Measurements from ENCODE around the gene MCC. TPM values are rescaled to one million over a fixed set of nuclear protein-coding genes. Genes with fewer than 3 reads are reported as not detected.

MCC gene
- total and polyA plus RNA-seq, 2 experiments from 2014 or later = 3.4 to 8.8 TPM

DNA sequence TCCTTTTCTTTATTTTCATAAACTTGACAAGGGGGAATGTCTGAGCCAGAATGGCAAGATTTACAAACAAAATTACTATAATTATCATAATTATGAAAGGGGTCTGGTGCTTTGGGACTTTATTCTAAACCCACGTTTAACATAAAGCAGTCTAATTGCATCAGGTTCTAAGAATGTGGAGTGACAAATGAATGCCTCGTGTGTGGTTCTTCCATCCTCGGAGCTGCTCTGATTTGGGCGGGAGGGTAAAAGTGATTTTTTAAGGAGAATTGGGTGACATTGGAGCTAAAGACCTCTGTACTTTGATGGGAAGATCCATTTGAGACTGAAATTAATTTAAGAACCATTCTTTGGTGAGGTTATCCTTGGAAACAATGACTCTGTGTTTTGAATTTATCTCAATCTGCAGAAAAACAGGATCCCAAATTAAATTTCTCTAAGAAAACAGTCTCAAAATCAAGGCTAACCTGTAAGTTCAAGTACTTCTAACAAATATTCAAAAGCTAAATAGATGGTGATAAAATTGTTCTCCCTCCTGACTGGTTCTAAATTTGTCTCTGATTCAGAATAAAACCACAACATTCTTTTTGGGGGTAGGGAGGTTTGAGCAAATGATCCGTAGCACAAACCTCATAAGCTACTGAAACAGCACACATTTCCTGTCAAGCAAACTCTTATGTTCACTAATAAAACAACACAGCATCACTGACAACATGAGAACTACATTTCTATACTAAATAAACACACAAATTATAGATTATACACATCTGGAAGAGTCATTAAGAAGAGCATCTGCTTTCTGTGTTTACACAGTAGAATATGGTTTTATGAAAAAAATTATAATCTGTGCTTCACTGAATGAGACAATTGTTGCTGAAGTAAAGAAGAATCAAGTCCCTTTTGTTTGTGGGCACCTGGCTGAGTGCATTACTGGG, 426.1 kb downstream of the MCC start:
- 20 to 26% methylated on average over 5 of the region's 5 CpGs for WGBS, 2 experiments (ENCODE audit: low coverage in 1 of 2, low lambda C conversion rate in 2 of 2, missing lambda C conversion rate in 2 of 2)
- H3K9ac ChIP-seq = peak overlapping the region; percentile 23
- no peak for TF ChIP-seq EZH2phosphoT487 (IDR thresholded peaks at IDR 0.05; ENCODE audit: insufficient read depth, low read depth)
- TF ChIP-seq EZH2 (IDR thresholded peaks at IDR 0.05; ENCODE audit: insufficient read depth, poor library complexity, severe bottlenecking) = no peak
- H3K4me1 ChIP-seq (ENCODE audit: insufficient read depth) = peaks cover 28% of the 10 kb centered on the region
- no peaks in the 10 kb centered on the region for H3K9me3 ChIP-seq (ENCODE audit: low read depth)
- H3K27ac ChIP-seq = peak overlapping the region; percentile 10; the same call in 1 of the 2 replicates
- H3K9me2 ChIP-seq (ENCODE audit: insufficient read depth) = no peaks in the 10 kb centered on the region
- peak; percentile 77 for DNase-seq
- H3K27me3 ChIP-seq (replicated peaks; ENCODE audit: insufficient read depth) = no peaks in the 10 kb centered on the region
- in situ Hi-C loops (cut with MboI) = no loop called here
- H3K79me2 ChIP-seq (ENCODE audit: insufficient read depth) = no peaks in the 10 kb centered on the region
- H3K4me2 ChIP-seq (ENCODE audit: unreplicated experiment) = peak overlapping the region; percentile 55
- H3F3A ChIP-seq (ENCODE audit: insufficient read depth) = peaks cover 12% of the 10 kb centered on the region; the same call in 1 of the 2 replicates
- no peaks in the 10 kb centered on the region for H4K20me1 ChIP-seq (ENCODE audit: insufficient read depth)
- peak overlapping the region; percentile 9 for H3K4me3 ChIP-seq
- H2AFZ ChIP-seq = no peak overlapping the region
- H3K36me3 ChIP-seq (ENCODE audit: low read depth) = no peaks in the 10 kb centered on the region

DNA sequence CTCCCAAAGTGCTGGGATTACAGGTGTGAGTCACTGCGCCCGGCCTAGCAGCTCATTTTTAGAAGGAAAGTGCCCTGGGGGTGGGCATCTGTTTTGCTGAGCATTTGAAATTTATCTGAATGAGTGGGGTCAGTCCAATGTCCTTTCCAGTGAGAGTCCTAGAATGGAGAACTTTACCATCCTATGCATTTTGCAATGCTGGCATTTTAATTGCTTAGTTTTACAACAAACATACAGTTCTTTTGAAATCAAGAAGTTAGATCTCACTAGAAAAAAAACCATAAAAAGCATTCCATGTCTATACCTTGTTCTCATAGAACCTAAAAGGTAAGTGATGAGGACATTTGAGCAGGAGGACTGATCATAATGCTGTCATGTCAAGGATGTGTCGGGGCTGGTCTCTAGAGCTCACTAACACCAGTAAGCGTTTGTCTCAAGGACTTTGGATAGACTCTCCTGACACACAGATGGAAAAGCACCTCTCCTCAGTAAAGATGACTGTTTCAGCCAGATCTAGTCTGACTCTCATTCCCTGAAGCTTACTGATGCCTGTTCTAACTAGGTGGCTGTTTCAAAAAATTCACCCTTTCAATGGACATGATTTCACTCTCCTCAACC, 427.7 kb downstream of the MCC start:
- Histone ChIP-seq H3K36me3 (ENCODE audit: low read depth) (no peaks in the 10 kb centered on the region), H3F3A (ENCODE audit: insufficient read depth) (peaks cover 12% of the 10 kb centered on the region; the same call in 1 of the 2 replicates), H2AFZ (no peak overlapping the region), H3K4me1 (ENCODE audit: insufficient read depth) (peaks cover 28% of the 10 kb centered on the region), H3K4me3 (no peak overlapping the region), H3K27ac (no peak overlapping the region), H3K27me3 (replicated peaks; ENCODE audit: insufficient read depth) (no peaks in the 10 kb centered on the region), H3K79me2 (ENCODE audit: insufficient read depth) (no peaks in the 10 kb centered on the region), H3K4me2 (ENCODE audit: unreplicated experiment) (no peak overlapping the region), H4K20me1 (ENCODE audit: insufficient read depth) (no peaks in the 10 kb centered on the region), H3K9me2 (ENCODE audit: insufficient read depth) (no peaks in the 10 kb centered on the region), H3K9me3 (ENCODE audit: low read depth) (no peaks in the 10 kb centered on the region), H3K9ac (no peak overlapping the region)
- no peak for DNase-seq
- in situ Hi-C loops (cut with MboI) = no loop called here
- WGBS, 2 experiments (ENCODE audit: low coverage in 1 of 2, low lambda C conversion rate in 2 of 2, missing lambda C conversion rate in 2 of 2) = 95 to 98% methylated on average over 4 of the region's 4 CpGs
- TF ChIP-seq EZH2 (IDR thresholded peaks at IDR 0.05; ENCODE audit: insufficient read depth, poor library complexity, severe bottlenecking) (no peak), EZH2phosphoT487 (IDR thresholded peaks at IDR 0.05; ENCODE audit: insufficient read depth, low read depth) (no peak)

DNA sequence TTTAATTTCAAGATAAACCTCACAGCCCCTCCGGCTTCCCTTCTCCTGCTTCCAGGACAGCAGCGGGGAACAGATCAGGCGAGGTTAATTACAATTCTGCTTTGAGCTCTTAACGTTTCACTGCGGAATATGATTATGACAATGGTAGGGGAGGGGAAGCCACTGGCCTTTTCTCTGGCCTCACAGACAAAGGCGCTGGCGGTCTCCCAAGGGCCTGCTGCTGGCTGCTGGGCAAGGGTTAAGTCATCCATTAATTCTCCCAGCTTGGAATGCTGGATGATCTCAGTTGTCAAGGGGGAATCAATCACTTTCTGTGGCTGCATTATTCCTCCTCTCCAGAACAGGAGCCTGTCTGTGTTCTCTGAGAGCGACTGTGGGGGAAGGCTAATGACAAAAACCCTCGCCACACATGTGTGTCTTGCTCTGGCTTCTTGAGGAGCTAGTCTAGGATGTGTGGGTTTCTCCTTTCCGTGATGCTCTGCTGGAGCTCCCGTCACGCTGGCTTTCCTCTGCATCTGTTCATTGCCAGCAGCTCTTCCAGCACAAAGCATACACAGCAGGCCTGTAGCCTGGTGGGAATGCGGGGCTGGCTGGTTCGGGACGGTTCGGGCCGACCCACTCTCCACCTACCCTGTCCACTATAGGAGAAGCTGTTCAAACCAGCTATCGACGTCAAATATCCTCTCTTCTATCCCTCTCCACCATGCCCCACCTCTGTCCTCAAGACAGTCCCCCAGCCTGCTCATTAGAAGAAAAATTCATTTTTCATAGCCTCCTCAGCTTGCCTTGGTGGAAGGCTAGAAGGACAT, 428.8 kb downstream of the MCC start:
- H3K9me2 ChIP-seq (ENCODE audit: insufficient read depth) = no peaks in the 10 kb centered on the region
- peaks cover 12% of the 10 kb centered on the region; the same call in 1 of the 2 replicates for H3F3A ChIP-seq (ENCODE audit: insufficient read depth)
- H3K4me1 ChIP-seq (ENCODE audit: insufficient read depth) = peaks cover 28% of the 10 kb centered on the region
- no peak for TF ChIP-seq EZH2phosphoT487 (IDR thresholded peaks at IDR 0.05; ENCODE audit: insufficient read depth, low read depth)
- no peak for TF ChIP-seq EZH2 (IDR thresholded peaks at IDR 0.05; ENCODE audit: insufficient read depth, poor library complexity, severe bottlenecking)
- no peaks in the 10 kb centered on the region for H4K20me1 ChIP-seq (ENCODE audit: insufficient read depth)
- no peaks in the 10 kb centered on the region for H3K27me3 ChIP-seq (replicated peaks; ENCODE audit: insufficient read depth)
- 32 to 34% methylated on average over 19 of the region's 19 CpGs for WGBS, 2 experiments (ENCODE audit: low coverage in 1 of 2, low lambda C conversion rate in 2 of 2, missing lambda C conversion rate in 2 of 2)
- peak; percentile 75 for DNase-seq
- no peaks in the 10 kb centered on the region for H3K79me2 ChIP-seq (ENCODE audit: insufficient read depth)
- no peaks in the 10 kb centered on the region for H3K36me3 ChIP-seq (ENCODE audit: low read depth)
- H3K4me2 ChIP-seq (ENCODE audit: unreplicated experiment) = peak overlapping the region; percentile 33
- in situ Hi-C loops (cut with MboI) = no loop called here
- H3K9me3 ChIP-seq (ENCODE audit: low read depth) = no peaks in the 10 kb centered on the region
- no peak overlapping the region for H3K9ac ChIP-seq
- no peak overlapping the region for H2AFZ ChIP-seq
- no peak overlapping the region for H3K27ac ChIP-seq
- no peak overlapping the region; the same call in 1 of the 2 replicates for H3K4me3 ChIP-seq

DNA sequence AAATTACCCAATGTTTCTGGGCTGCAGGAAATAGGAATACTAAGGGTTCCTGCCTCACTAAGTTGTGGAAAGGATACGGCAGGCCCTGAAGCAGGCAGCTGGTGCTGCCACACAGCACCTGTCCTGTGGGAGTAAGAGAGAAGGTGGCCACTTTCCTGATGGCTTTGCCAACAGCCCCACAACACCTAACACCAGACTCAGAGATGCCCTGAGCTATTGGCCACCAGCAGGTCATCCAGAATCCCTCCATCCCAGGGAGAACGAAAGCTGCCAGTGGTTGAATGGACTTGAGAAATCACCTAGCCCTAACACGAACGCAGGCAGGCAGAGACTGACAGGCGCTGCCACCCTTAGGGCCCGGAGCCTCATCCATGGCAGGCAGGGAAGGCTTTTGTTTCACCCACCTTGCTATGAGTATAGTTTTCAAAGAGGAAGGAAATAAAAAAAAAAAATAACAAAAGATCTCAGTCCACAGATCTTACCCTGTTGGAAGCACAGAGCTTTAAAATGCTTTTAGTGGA, 429.5 kb downstream of the MCC start:
- H3K36me3 ChIP-seq (ENCODE audit: low read depth) = no peaks in the 10 kb centered on the region
- H3K79me2 ChIP-seq (ENCODE audit: insufficient read depth) = no peaks in the 10 kb centered on the region
- no peak overlapping the region for H3K4me2 ChIP-seq (ENCODE audit: unreplicated experiment)
- no peaks in the 10 kb centered on the region for H4K20me1 ChIP-seq (ENCODE audit: insufficient read depth)
- no peaks in the 10 kb centered on the region for H3K9me3 ChIP-seq (ENCODE audit: low read depth)
- no peaks in the 10 kb centered on the region for H3K9me2 ChIP-seq (ENCODE audit: insufficient read depth)
- TF ChIP-seq EZH2phosphoT487 (IDR thresholded peaks at IDR 0.05; ENCODE audit: insufficient read depth, low read depth) = no peak
- no peak for TF ChIP-seq EZH2 (IDR thresholded peaks at IDR 0.05; ENCODE audit: insufficient read depth, poor library complexity, severe bottlenecking)
- whole genome bisulfite sequencing, 2 experiments (ENCODE audit: low coverage in 1 of 2, low lambda C conversion rate in 2 of 2, missing lambda C conversion rate in 2 of 2) = 94% methylated on average over 6 of the region's 6 CpGs
- no peak overlapping the region for H3K9ac ChIP-seq
- no peaks in the 10 kb centered on the region for H3K27me3 ChIP-seq (replicated peaks; ENCODE audit: insufficient read depth)
- no peak for DNase-seq
- peaks cover 28% of the 10 kb centered on the region for H3K4me1 ChIP-seq (ENCODE audit: insufficient read depth)
- H3F3A ChIP-seq (ENCODE audit: insufficient read depth) = peaks cover 12% of the 10 kb centered on the region; the same call in 1 of the 2 replicates
- no peak overlapping the region for H2AFZ ChIP-seq
- in situ Hi-C loops (cut with MboI) = no loop called here
- H3K27ac ChIP-seq = no peak overlapping the region
- H3K4me3 ChIP-seq = no peak overlapping the region
